SK-N-MC (cell line): Measurements from ENCODE around the gene TMEM132E.

Source experiments
- EZH2 ChIP-seq: fragments of 200-600 bp; sonication (generic); IDR thresholded peaks from one replicate; pipeline ENCODE4 v1.6.1; 2017; ENCODE audit warnings: antibody characterized with exemption
- FOXP2 ChIP-seq: optimal IDR thresholded peaks from 2 replicates; pipeline ENCODE3; 2011; ENCODE audit warnings: mild to moderate bottlenecking, moderate library complexity; ENCODE audit not compliant: insufficient read depth; ENCODE audit errors: extremely low read length, control extremely low read depth
- POLR2AphosphoS5 ChIP-seq: IDR thresholded peaks from 2 replicates; pipeline ENCODE4 v1.6.1; 2012; ENCODE audit warnings: mild to moderate bottlenecking, low read depth, low read length, borderline replicate concordance

- TF ChIP-seq EZH2 (no peak), POLR2AphosphoS5 (no peak), FOXP2 (no peak)
These were observed 3.0 kb downstream of the TMEM132E start for GRCh38 chr17:34582185-34582900.
